Medulla oblongata (tissue), 1 donor: ENCODE data around the gene TRPC4.

Source experiments
- DNase-seq: peaks from one replicate; pipeline ENCODE4 v3.0.0-alpha.2; 2015; ENCODE audit errors: extremely low spot score

The TRPC4 gene

GRCh38 chr13:37729876-37730275, 139.7 kb downstream of the TRPC4 start:
- no peak for DNase-seq

GRCh38 chr13:37716420-37717195, 153.0 kb downstream of the TRPC4 start:
- DNase-seq = no peak

- no peak for DNase-seq
Measured at GRCh38 chr13:37715606-37716015, 154.0 kb downstream of the TRPC4 start.

GRCh38 chr13:37709318-37709717, 160.3 kb downstream of the TRPC4 start:
- no peak for DNase-seq

GRCh38 chr13:37707739-37708500, 161.7 kb downstream of the TRPC4 start:
- DNase-seq = no peak

GRCh38 chr13:37706041-37706440, 163.5 kb downstream of the TRPC4 start:
- DNase-seq = no peak

- DNase-seq = no peak
Measured at GRCh38 chr13:37701972-37702371, 167.6 kb downstream of the TRPC4 start.

- no peak for DNase-seq
Measured at GRCh38 chr13:37701306-37701705, 168.3 kb downstream of the TRPC4 start.

GRCh38 chr13:37700887-37701286, 168.7 kb downstream of the TRPC4 start:
- DNase-seq = no peak

GRCh38 chr13:37695200-37695599, 174.4 kb downstream of the TRPC4 start:
- DNase-seq = no peak

- DNase-seq = no peak
Measured at GRCh38 chr13:37690361-37690760, 179.2 kb downstream of the TRPC4 start.

GRCh38 chr13:37686501-37686900, 183.1 kb downstream of the TRPC4 start:
- DNase-seq = no peak

GRCh38 chr13:37685206-37685605, 184.4 kb downstream of the TRPC4 start:
- DNase-seq = no peak

GRCh38 chr13:37682496-37682895, 187.1 kb downstream of the TRPC4 start:
- no peak for DNase-seq

GRCh38 chr13:37681281-37682032, 188.1 kb downstream of the TRPC4 start:
- no peak for DNase-seq

- no peak for DNase-seq
Measured at GRCh38 chr13:37680137-37680536, 189.4 kb downstream of the TRPC4 start.

GRCh38 chr13:37679043-37679442, 190.5 kb downstream of the TRPC4 start:
- no peak for DNase-seq

- DNase-seq = no peak
Measured at GRCh38 chr13:37669845-37670244, 199.7 kb downstream of the TRPC4 start.

- DNase-seq = no peak
Measured at GRCh38 chr13:37667702-37668101, 201.9 kb downstream of the TRPC4 start.

GRCh38 chr13:37666036-37666435, 203.5 kb downstream of the TRPC4 start:
- DNase-seq = no peak

- no peak for DNase-seq
Measured at GRCh38 chr13:37665420-37665819, 204.2 kb downstream of the TRPC4 start.

- no peak for DNase-seq
Measured at GRCh38 chr13:37663724-37664123, 205.8 kb downstream of the TRPC4 start.
